IMR-90 (cell line): Measurements from ENCODE around the gene INO80D. TPM values are rescaled to one million over a fixed set of nuclear protein-coding genes. Genes with fewer than 3 reads are reported as not detected.

Experiments
- ATAC-seq: fragments of 200-7000 bp; cut with Tn5 transposase; 2 replicates; pipeline ENCODE4 v1.9.1; 2020; ENCODE audit warnings: low read depth, mild to moderate bottlenecking, moderate library complexity
- BruUV-seq: library from RNA; stranded (reverse); fragments of 400-500 nt; replicated peaks from 2 replicates; lab custom pipeline; 2021; lab: Mats Ljungman, UMichigan
- CTCF ChIA-PET: fragments of 300-600 bp; formaldehyde crosslinking; extraction: SDS; loops from one replicate; lab custom pipeline; 2021; ENCODE audit warnings: antibody characterized with exemption; lab: Yijun Ruan, JAX
- POLR2A ChIA-PET: fragments of 300-600 bp; sonication (Branson Sonifier 250); formaldehyde crosslinking; loops from one replicate; lab custom pipeline; 2022; ENCODE audit warnings: antibody characterized with exemption; ENCODE audit not compliant: unreplicated experiment; lab: Charles Lee
- DNase-seq: peaks from one replicate; pipeline ENCODE4 v3.0.0; 2013
- H2AFZ ChIP-seq: replicated peaks from 2 replicates; pipeline ENCODE3; 2013; ENCODE audit warnings: low read length, mild to moderate bottlenecking; ENCODE audit not compliant: poor library complexity
- H2AK5ac ChIP-seq: 2 replicates; pipeline ENCODE4 v1.6.1; 2013; ENCODE audit warnings: low read depth, low read length, inconsistent platforms
- H2AK9ac ChIP-seq: replicated peaks from 2 replicates; pipeline ENCODE3; 2013; ENCODE audit warnings: mild to moderate bottlenecking, low read depth, low read length, moderate library complexity; ENCODE audit not compliant: poor library complexity
- H2BK120ac ChIP-seq: 2 replicates; pipeline ENCODE4 v1.6.1; 2013; ENCODE audit warnings: low read depth, low read length, inconsistent platforms
- H2BK15ac ChIP-seq: 3 replicates; pipeline ENCODE4 v1.6.1; 2013; ENCODE audit warnings: low read depth, low read length, inconsistent platforms
- H2BK20ac ChIP-seq: 2 replicates; pipeline ENCODE4 v1.6.1; 2013; ENCODE audit warnings: low read depth, mild to moderate bottlenecking, inconsistent platforms, low read length, moderate library complexity
- H2BK5ac ChIP-seq: 2 replicates; pipeline ENCODE4 v1.6.1; 2013; ENCODE audit warnings: mild to moderate bottlenecking, low read depth, low read length, inconsistent platforms; ENCODE audit not compliant: poor library complexity, severe bottlenecking
- H3K14ac ChIP-seq: replicated peaks from 2 replicates; pipeline ENCODE4 v1.6.1; 2013; ENCODE audit warnings: low read depth, low read length, inconsistent platforms
- H3K18ac ChIP-seq: 2 replicates; pipeline ENCODE4 v1.6.1; 2013; ENCODE audit warnings: low read depth, low read length, control low read depth
- H3K23ac ChIP-seq: 2 replicates; pipeline ENCODE4 v1.6.1; 2013; ENCODE audit warnings: low read depth, low read length, inconsistent platforms
- H3K27ac ChIP-seq: 2 replicates; pipeline ENCODE4 v1.5.1; 2013; ENCODE audit warnings: mild to moderate bottlenecking, control low read depth, low read length; ENCODE audit not compliant: insufficient read depth
- H3K27me3 ChIP-seq: 2 replicates; pipeline ENCODE4 v1.6.1; 2013; ENCODE audit warnings: low read length; ENCODE audit not compliant: control insufficient read depth, insufficient read depth
- H3K36me3 ChIP-seq: 2 replicates; pipeline ENCODE4 v1.6.1; 2013; ENCODE audit warnings: low read length, mixed read lengths; ENCODE audit not compliant: control insufficient read depth, insufficient read depth
- H3K4ac ChIP-seq: 2 replicates; pipeline ENCODE4 v1.6.1; 2013; ENCODE audit warnings: low read depth, low read length, inconsistent platforms
- H3K4me1 ChIP-seq: 2 replicates; pipeline ENCODE4 v1.6.1; 2013; ENCODE audit warnings: low read length, mixed read lengths; ENCODE audit not compliant: control insufficient read depth, insufficient read depth
- H3K4me2 ChIP-seq: 2 replicates; pipeline ENCODE4 v1.6.1; 2013; ENCODE audit warnings: low read depth, mild to moderate bottlenecking, control low read depth, low read length, moderate library complexity
- H3K4me3 ChIP-seq: 2 replicates; pipeline ENCODE4 v1.5.1; 2013; ENCODE audit warnings: low read depth, mild to moderate bottlenecking, control low read depth, low read length, moderate library complexity; ENCODE audit not compliant: insufficient read depth
- H3K56ac ChIP-seq: 2 replicates; pipeline ENCODE4 v1.6.1; 2013; ENCODE audit warnings: low read length, inconsistent platforms; ENCODE audit not compliant: insufficient read depth; ENCODE audit errors: extremely low read depth
- H3K79me1 ChIP-seq, 2 experiments: 2 replicates each; pipeline ENCODE4 v1.6.1; 2013; ENCODE audit warnings: low read length in 2 of 2, inconsistent platforms in 1 of 2, low read depth in 1 of 2
- H3K9ac ChIP-seq: 2 replicates; pipeline ENCODE4 v1.6.1; 2013; ENCODE audit warnings: low read depth, low read length, control low read depth
- H3K9me1 ChIP-seq: 2 replicates; pipeline ENCODE4 v1.6.1; 2013; ENCODE audit warnings: low read length, inconsistent platforms; ENCODE audit not compliant: insufficient read depth
- H3K9me3 ChIP-seq: 2 replicates; pipeline ENCODE4 v1.6.1; 2013; ENCODE audit warnings: low read length; ENCODE audit not compliant: control insufficient read depth, insufficient read depth
- H4K20me1 ChIP-seq: 2 replicates; pipeline ENCODE4 v1.6.1; 2013; ENCODE audit warnings: low read length, inconsistent platforms; ENCODE audit not compliant: insufficient read depth
- H4K5ac ChIP-seq: 2 replicates; pipeline ENCODE4 v1.6.1; 2013; ENCODE audit warnings: mild to moderate bottlenecking, low read depth, low read length, control low read depth
- H4K8ac ChIP-seq, 2 experiments: 2 replicates each; pipeline ENCODE4 v1.6.1; 2013; ENCODE audit warnings: low read depth in 2 of 2, low read length in 2 of 2, control low read depth in 1 of 2, inconsistent platforms in 1 of 2
- H4K91ac ChIP-seq: 2 replicates; pipeline ENCODE4 v1.6.1; 2013; ENCODE audit warnings: low read depth, low read length, inconsistent platforms; ENCODE audit not compliant: insufficient read depth
- BHLHE40 ChIP-seq: fragments of 150-350 bp; IDR thresholded peaks from 2 replicates; pipeline ENCODE4 v1.6.1; 2016; ENCODE audit warnings: mild to moderate bottlenecking, low read depth, low read length
- CEBPB ChIP-seq: IDR thresholded peaks from 2 replicates; pipeline ENCODE4 v1.6.1; 2012; ENCODE audit warnings: low read depth, low read length, improper control_type of control experiment
- WGBS, 2 experiments: methylation state at CpG; one replicate each; pipeline versions ENCODE4 v1.1.5 to v1.1.7; 2013; ENCODE audit warnings: missing lambda C conversion rate in 2 of 2; ENCODE audit not compliant: insufficient read length in 1 of 2; ENCODE audit errors: extremely low coverage in 2 of 2; 5-methylcytosine and 5-hydroxymethylcytosine counted together
- dilution Hi-C: fragments of 300-500 bp; cut with HindIII; formaldehyde crosslinking; loops from one replicate; pipeline ENCODE4 v1.14.3; 2018; ENCODE audit warnings: low sequenced_read_pairs; ENCODE audit not compliant: unreplicated experiment
- in situ Hi-C: fragments of 300-500 bp; cut with MboI; formaldehyde crosslinking; loops from 3 replicates; pipeline ENCODE4 v1.14.3; 2019; ENCODE audit warnings: low sequenced_read_pairs, inconsistent platforms, mixed read lengths
- intact Hi-C: fragments of 100-400 bp; cut with micrococcal nuclease; formaldehyde crosslinking; loops from 2 replicates; pipeline ENCODE4 v1.10.0; 2022
- polyA plus RNA-seq, 3 experiments: library from polyadenylated mRNA; depleted of rRNA; stranded (reverse); fragments of >200 nt; gene quantifications; 2 replicates each; pipeline ENCODE4 v1.2.3, GENCODE V29; 2012; ENCODE audit warnings: low replicate concordance in 1 of 3
- total RNA-seq: library from RNA; depleted of rRNA; stranded (reverse); fragments of >200 nt; gene quantifications from 2 replicates; pipeline ENCODE4 v1.2.3, GENCODE V29; 2012

The INO80D gene
- total and polyA plus RNA-seq, 2 of the 4 experiments (the other 2 are of a cell fraction): 0.79 to 4.5 TPM

GRCh38 chr2:205967391-205968075 is 118.4 kb downstream of the INO80D start:
- H2BK120ac ChIP-seq: no peak overlapping the region
- POLR2A ChIA-PET: interaction anchor here (0.6 kb wide), 1 partner anchor 1246 kb away, joined by 6 read pairs; no protein-coding TSS in a partner anchor
- H3K23ac ChIP-seq: no peak overlapping the region
- H4K20me1 ChIP-seq: no peaks in the 10 kb centered on the region
- H3K9ac ChIP-seq: no peak overlapping the region
- no peaks in the 10 kb centered on the region for H3K36me3 ChIP-seq
- peak; percentile 25 for DNase-seq
- H2AK5ac ChIP-seq: no peak overlapping the region
- H3K4me2 ChIP-seq: no peak overlapping the region
- TF ChIP-seq CEBPB (no peak), BHLHE40 (0 out of 2 replicates have a peak, but pooled peaks have one; percentile 35)
- no peak overlapping the region for H3K14ac ChIP-seq
- CTCF ChIA-PET: no interaction called here
- H4K91ac ChIP-seq: no peak overlapping the region
- H2BK5ac ChIP-seq: no peak overlapping the region
- H3K56ac ChIP-seq: no peak overlapping the region
- H2BK20ac ChIP-seq: no peak overlapping the region
- in situ Hi-C loops: no loop called here
- H3K27me3 ChIP-seq: peaks cover 19% of the 10 kb centered on the region
- no CpG with 5 or more reads among the region's 7 CpGs for WGBS, 2 experiments
- H3K4me3 ChIP-seq: no peak overlapping the region
- no peak overlapping the region for H3K18ac ChIP-seq
- H4K8ac ChIP-seq: no peak overlapping the region
- H4K5ac ChIP-seq: no peak overlapping the region
- H3K79me1 ChIP-seq: no peaks in the 10 kb centered on the region
- H3K4ac ChIP-seq: no peak overlapping the region
- 0 out of 2 replicates have a peak, but pooled peaks have one; percentile 17 for ATAC-seq
- no peak overlapping the region for H2AFZ ChIP-seq
- H3K27ac ChIP-seq: no peak overlapping the region
- H3K9me3 ChIP-seq: no peaks in the 10 kb centered on the region
- no peaks in the 10 kb centered on the region for H3K9me1 ChIP-seq
- no peak overlapping the region for H2AK9ac ChIP-seq
- H2BK15ac ChIP-seq: no peak overlapping the region
- intact Hi-C loops: no loop called here
- no peaks in the 10 kb centered on the region for H3K4me1 ChIP-seq
- BruUV-seq: no TSS peak
- dilution Hi-C loops: no loop called here
